ENCODE data around the gene FUT2. TPM values are rescaled to one million over a fixed set of nuclear protein-coding genes. Genes with fewer than 3 reads are reported as not detected.

Gene FUT2
- total RNA-seq, 1 experiment from 2014 or later, result 12.5 TPM

- H3K4me3 ChIP-seq (replicated peaks in 1 of 2; ENCODE audit: low read depth in 1 of 2, low read length in 2 of 2), result no peak overlapping the region
- CTCF ChIA-PET, result no interaction called here
- no peaks in the 10 kb centered on the region for H4K20me1 ChIP-seq (ENCODE audit: insufficient read depth)
- intact Hi-C loops (cut with micrococcal nuclease), result no loop called here
- H3K4me1 ChIP-seq (ENCODE audit: control insufficient read depth in 1 of 2, insufficient read depth in 2 of 2, low read length in 2 of 2), result peaks cover 2 to 17% of the 10 kb centered on the region in 2 experiments; a peak in 3 of 4 replicates
- H3K27me3 ChIP-seq (ENCODE audit: insufficient read depth, low read length), result no peaks in the 10 kb centered on the region
- no TSS peak for BruUV-seq (replicated peaks)
- no peaks in the 10 kb centered on the region for H3K9me3 ChIP-seq (ENCODE audit: control insufficient read depth in 1 of 2, insufficient read depth in 1 of 2, low read depth in 1 of 2, low read length in 2 of 2)
- no peak overlapping the region for H3K9ac ChIP-seq (ENCODE audit: low read length)
- ATAC-seq (no peak), DNase-seq (ENCODE audit: low read depth, low spot score) (no peak)
- H3K27ac ChIP-seq (ENCODE audit: low read depth, low read length), result no peak overlapping the region
- no peaks in the 10 kb centered on the region for H3K36me3 ChIP-seq (ENCODE audit: control insufficient read depth in 1 of 2, insufficient read depth in 2 of 2, low read length in 2 of 2)
- no peaks in the 10 kb centered on the region for H3K9me2 ChIP-seq (ENCODE audit: insufficient read depth)
- no peaks in the 10 kb centered on the region for H3K79me2 ChIP-seq (ENCODE audit: insufficient read depth, low read length)
- TF ChIP-seq JUND (IDR thresholded peaks at IDR 0.05), result no peak
- TF ChIP-seq RAD21 (IDR thresholded peaks at IDR 0.05; ENCODE audit: low read depth), result no peak
- no peak for TF ChIP-seq EGR1 (IDR thresholded peaks at IDR 0.05; ENCODE audit: low read depth)
- TF ChIP-seq YY1 (IDR thresholded peaks at IDR 0.05; ENCODE audit: extremely low read depth, insufficient replicate concordance, low read depth, low read length), result no peak
- TF ChIP-seq ZFX (IDR thresholded peaks at IDR 0.05), result no peak
- TF ChIP-seq TCF7L2 (IDR thresholded peaks at IDR 0.05; ENCODE audit: borderline replicate concordance, extremely low read depth, insufficient read depth, insufficient read length), result no peak
- TF ChIP-seq EZH2phosphoT487 (IDR thresholded peaks at IDR 0.05; ENCODE audit: borderline replicate concordance), result no peak
- TF ChIP-seq FOSL1 (IDR thresholded peaks at IDR 0.05; ENCODE audit: low read depth), result no peak
- TF ChIP-seq SP1 (IDR thresholded peaks at IDR 0.05; ENCODE audit: low read depth), result no peak
- TF ChIP-seq, protein P1, sequence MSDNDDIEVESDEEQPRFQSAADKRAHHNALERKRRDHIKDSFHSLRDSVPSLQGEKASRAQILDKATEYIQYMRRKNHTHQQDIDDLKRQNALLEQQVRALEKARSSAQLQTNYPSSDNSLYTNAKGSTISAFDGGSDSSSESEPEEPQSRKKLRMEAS (IDR thresholded peaks at IDR 0.05), result no peak
- no peak for TF ChIP-seq ZNF274 (IDR thresholded peaks at IDR 0.05; ENCODE audit: low read depth, low read length)
- TF ChIP-seq EZH2 (IDR thresholded peaks at IDR 0.05), result no peak
- POLR2A ChIA-PET, result no interaction called here
- no peak overlapping the region for H2AFZ ChIP-seq (ENCODE audit: low read depth, low read length, poor library complexity, severe bottlenecking)
- no peak overlapping the region for H3K4me2 ChIP-seq (ENCODE audit: low read length)
- RAD21 ChIA-PET (ENCODE audit: low non-redundant PET in 1 of 2, low total read pairs in 2 of 2, uncharacterized antibody in 2 of 2, unreplicated experiment in 2 of 2), result no interaction called here
Measured at GRCh38 chr19:48663667-48664066, 32.1 kb upstream of the FUT2 start.

DNA sequence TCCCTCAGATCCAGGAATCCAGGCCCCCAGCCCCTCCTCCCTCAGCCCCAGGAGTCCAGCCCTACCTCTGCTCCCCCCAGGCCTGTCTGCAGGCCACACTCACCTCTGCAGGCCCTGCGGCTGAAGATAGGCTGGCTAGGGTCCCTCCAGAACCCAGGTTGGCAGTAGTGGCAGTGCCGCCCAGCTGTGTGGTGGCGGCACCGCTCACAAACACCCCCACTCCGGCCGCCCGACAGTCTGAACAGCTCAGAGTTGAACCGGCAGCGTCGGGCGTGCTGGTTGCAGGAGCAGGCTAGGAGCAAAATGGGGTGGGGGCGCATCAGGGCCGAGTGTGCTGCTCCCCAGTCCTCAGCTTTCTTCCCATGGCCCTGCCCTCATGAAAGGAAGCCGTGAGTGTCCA is 31.3 kb upstream of the FUT2 start:
- ChIA-PET CTCF (no interaction called here), POLR2A (no interaction called here)
- no peak overlapping the region for H3K4me2 ChIP-seq (ENCODE audit: low read length)

More for the DNA sequence above, 31.3 kb upstream of the FUT2 start:
- Histone ChIP-seq H3K27ac (ENCODE audit: low read depth, low read length) (no peak overlapping the region), H3K4me1 (ENCODE audit: control insufficient read depth in 1 of 2, insufficient read depth in 2 of 2, low read length in 2 of 2) (peaks cover 2 to 17% of the 10 kb centered on the region in 2 experiments; a peak in 3 of 4 replicates), H3K9ac (ENCODE audit: low read length) (no peak overlapping the region), H4K20me1 (ENCODE audit: insufficient read depth) (no peaks in the 10 kb centered on the region), H3K27me3 (ENCODE audit: insufficient read depth, low read length) (no peaks in the 10 kb centered on the region), H3K4me3 (replicated peaks in 1 of 2; ENCODE audit: low read depth in 1 of 2, low read length in 2 of 2) (no peak overlapping the region), H3K79me2 (ENCODE audit: insufficient read depth, low read length) (no peaks in the 10 kb centered on the region), H3K36me3 (ENCODE audit: control insufficient read depth in 1 of 2, insufficient read depth in 2 of 2, low read length in 2 of 2) (no peaks in the 10 kb centered on the region), H3K9me3 (ENCODE audit: control insufficient read depth in 1 of 2, insufficient read depth in 1 of 2, low read depth in 1 of 2, low read length in 2 of 2) (no peaks in the 10 kb centered on the region), H2AFZ (ENCODE audit: low read depth, low read length, poor library complexity, severe bottlenecking) (no peak overlapping the region), H3K9me2 (ENCODE audit: insufficient read depth) (no peaks in the 10 kb centered on the region)
- DNase-seq (ENCODE audit: low read depth, low spot score) (no peak), ATAC-seq (no peak)
- intact Hi-C loops (cut with micrococcal nuclease), result no loop called here
- BruUV-seq (replicated peaks), result no TSS peak
- RAD21 ChIA-PET (ENCODE audit: low non-redundant PET in 1 of 2, low total read pairs in 2 of 2, uncharacterized antibody in 2 of 2, unreplicated experiment in 2 of 2), result no interaction called here
- TF ChIP-seq ZFX (IDR thresholded peaks at IDR 0.05), result no peak
- no peak for TF ChIP-seq RAD21 (IDR thresholded peaks at IDR 0.05; ENCODE audit: low read depth)
- TF ChIP-seq POLR2A (IDR thresholded peaks at IDR 0.05; ENCODE audit: borderline replicate concordance, extremely low read depth, insufficient read depth, insufficient read length), result no peak
- TF ChIP-seq JUND (IDR thresholded peaks at IDR 0.05), result no peak
- TF ChIP-seq EZH2 (IDR thresholded peaks at IDR 0.05), result no peak
- TF ChIP-seq SRF (IDR thresholded peaks at IDR 0.05; ENCODE audit: low read depth), result no peak
- no peak for TF ChIP-seq YY1 (IDR thresholded peaks at IDR 0.05; ENCODE audit: extremely low read depth, insufficient replicate concordance, low read depth, low read length)
- no peak for TF ChIP-seq EGR1 (IDR thresholded peaks at IDR 0.05; ENCODE audit: low read depth)

All from HCT116 (cell line).